Panc1 (cell line): ENCODE data around the gene SIVA1. TPM values are rescaled to one million over a fixed set of nuclear protein-coding genes. Genes with fewer than 3 reads are reported as not detected.

Experiments used
- ATAC-seq: fragments of 200-7000 bp; cut with Tn5 transposase; 2 replicates; pipeline ENCODE4 v1.9.1; 2020; ENCODE audit warnings: mild to moderate bottlenecking, moderate library complexity
- BruUV-seq: library from RNA; stranded (reverse); fragments of 400-500 nt; replicated peaks from 2 replicates; lab custom pipeline; 2021; lab: Mats Ljungman, UMichigan
- CTCF ChIA-PET: fragments of 300-600 bp; sonication (Branson Sonifier 250); formaldehyde crosslinking; loops from one replicate; lab custom pipeline; 2022; ENCODE audit warnings: antibody characterized with exemption; lab: Charles Lee
- POLR2A ChIA-PET: fragments of 300-600 bp; sonication (Branson Sonifier 250); formaldehyde crosslinking; loops from one replicate; lab custom pipeline; 2022; ENCODE audit warnings: antibody characterized with exemption; lab: Charles Lee
- DNase-seq: peaks from one replicate; pipeline ENCODE4 v3.0.0-alpha.2; 2010; ENCODE audit warnings: low read depth, low spot score
- H3K27ac ChIP-seq: 2 replicates; pipeline ENCODE4 v1.5.1; 2011; ENCODE audit warnings: mild to moderate bottlenecking, low read length, inconsistent platforms
- H3K27me3 ChIP-seq: fragments of 200-500 bp; sonication (Bioruptor generic); 2 replicates; pipeline ENCODE4 v1.6.0; 2014; ENCODE audit warnings: low read length, inconsistent platforms; ENCODE audit not compliant: control insufficient read depth, insufficient read depth
- H3K36me3 ChIP-seq: fragments of 200-500 bp; sonication (Bioruptor generic); 2 replicates; pipeline ENCODE4 v1.5.1; 2014; ENCODE audit warnings: inconsistent platforms, mild to moderate bottlenecking, low read length, moderate library complexity; ENCODE audit not compliant: control insufficient read depth, insufficient read depth
- H3K4me1 ChIP-seq: 2 replicates; pipeline ENCODE4 v1.5.1; 2011; ENCODE audit warnings: inconsistent platforms, mild to moderate bottlenecking, low read length, moderate library complexity; ENCODE audit not compliant: control insufficient read depth, insufficient read depth
- H3K4me3 ChIP-seq, 2 experiments: 2 replicates each; pipeline ENCODE4 v1.5.1; 2011 to 2012; ENCODE audit warnings: low read depth in 2 of 2, low read length in 2 of 2, mild to moderate bottlenecking in 2 of 2, inconsistent platforms in 1 of 2, moderate library complexity in 1 of 2
- H3K9me3 ChIP-seq: fragments of 200-500 bp; sonication (Bioruptor generic); 2 replicates; pipeline ENCODE4 v1.5.1; 2014; ENCODE audit warnings: low read depth, mild to moderate bottlenecking, inconsistent platforms, low read length, moderate library complexity; ENCODE audit not compliant: control insufficient read depth, insufficient read depth
- CTCF ChIP-seq: fragments of 450-650 bp; IDR thresholded peaks from 2 replicates; pipeline ENCODE4 v1.5.1; 2017; ENCODE audit warnings: mild to moderate bottlenecking
- POLR2AphosphoS5 ChIP-seq: IDR thresholded peaks from 2 replicates; pipeline ENCODE4 v1.6.1; 2012; ENCODE audit warnings: mild to moderate bottlenecking, low read depth, low read length, moderate library complexity
- REST ChIP-seq, 2 experiments: IDR thresholded peaks; 2 replicates each; pipeline ENCODE4 v1.6.1; 2011 to 2012; ENCODE audit warnings: low read depth in 2 of 2, control low read depth in 1 of 2, low read length in 1 of 2, mild to moderate bottlenecking in 1 of 2, moderate library complexity in 1 of 2; ENCODE audit not compliant: insufficient read depth in 1 of 2
- SIN3A ChIP-seq: IDR thresholded peaks from 2 replicates; pipeline ENCODE4 v1.6.1; 2012; ENCODE audit warnings: low read depth, mild to moderate bottlenecking, low read length, moderate library complexity, borderline replicate concordance; ENCODE audit not compliant: insufficient read depth
- TCF7L2 ChIP-seq: IDR thresholded peaks from 2 replicates; pipeline ENCODE4 v1.6.1; 2011; ENCODE audit warnings: mild to moderate bottlenecking, low read depth, low read length, inconsistent platforms
- in situ Hi-C: cut with HindIII; loops from 2 replicates; pipeline ENCODE4 v1.10.0; 2016; ENCODE audit warnings: low sequenced_read_pairs, low pct_unique_long_range_greater_than_20kb
- intact Hi-C: fragments of 100-400 bp; cut with micrococcal nuclease; formaldehyde crosslinking; loops from one replicate; pipeline ENCODE4 v1.10.0; 2022; ENCODE audit not compliant: unreplicated experiment
- total RNA-seq: library from RNA; stranded (reverse); gene quantifications from one replicate; pipeline ENCODE4 v1.2.1, GENCODE V29; 2021; ENCODE audit not compliant: unreplicated experiment

The SIVA1 gene
- total RNA-seq, 1 experiment from 2014 or later = 100 TPM

GRCh38 chr14:104710071-104710735 is 42.7 kb upstream of the SIVA1 start:
- in situ Hi-C loops (no loop called here), intact Hi-C loops (no loop called here)
- Histone ChIP-seq H3K9me3 (no peaks in the 10 kb centered on the region), H3K4me1 (peaks cover 40% of the 10 kb centered on the region), H3K27ac (no peak overlapping the region; the same call in 1 of the 2 replicates), H3K27me3 (no peaks in the 10 kb centered on the region), H3K36me3 (no peaks in the 10 kb centered on the region), H3K4me3 (no peak overlapping the region)
- no peak for DNase-seq
- TF ChIP-seq POLR2AphosphoS5 (peak; percentile 33; the same call in 1 of the 2 replicates), TCF7L2 (no peak), SIN3A (no peak)
- BruUV-seq = no TSS peak
- no peak for ATAC-seq
- ChIA-PET POLR2A (no interaction called here), CTCF (no interaction called here)

GRCh38 chr14:104712881-104713734 is 39.8 kb upstream of the SIVA1 start:
- H3K4me1 ChIP-seq = peaks cover 17% of the 10 kb centered on the region
- H3K9me3 ChIP-seq = no peaks in the 10 kb centered on the region
- no peaks in the 10 kb centered on the region for H3K27me3 ChIP-seq
- in situ Hi-C loops (no loop called here), intact Hi-C loops (no loop called here)
- DNase-seq (no peak), ATAC-seq (no peak)
- no TSS peak for BruUV-seq
- ChIA-PET POLR2A (no interaction called here), CTCF (no interaction called here)
- no peaks in the 10 kb centered on the region for H3K36me3 ChIP-seq
- H3K27ac ChIP-seq = no peak overlapping the region
- no peak overlapping the region for H3K4me3 ChIP-seq
- TF ChIP-seq SIN3A (no peak), POLR2AphosphoS5 (no peak), REST (IDR thresholded peaks at IDR 0.05; ENCODE audit: insufficient read depth in 1 of 2, low read depth in 2 of 2, low read length in 1 of 2) (no peak)

- no peaks in the 10 kb centered on the region for H3K27me3 ChIP-seq
- peaks cover 8% of the 10 kb centered on the region for H3K4me1 ChIP-seq
- H3K9me3 ChIP-seq = no peaks in the 10 kb centered on the region
- no peak for DNase-seq
- ATAC-seq = no peak
- ChIA-PET POLR2A (no interaction called here), CTCF (no interaction called here)
- BruUV-seq = no TSS peak
- H3K4me3 ChIP-seq = no peak overlapping the region
- H3K27ac ChIP-seq = no peak overlapping the region
- no peak for TF ChIP-seq TCF7L2
- no peak for TF ChIP-seq CTCF
- TF ChIP-seq REST (IDR thresholded peaks at IDR 0.05; ENCODE audit: insufficient read depth in 1 of 2, low read depth in 2 of 2, low read length in 1 of 2) = no peak
- TF ChIP-seq SIN3A = no peak
- no peak for TF ChIP-seq POLR2AphosphoS5
- intact Hi-C loops (no loop called here), in situ Hi-C loops (no loop called here)
- no peaks in the 10 kb centered on the region for H3K36me3 ChIP-seq
Measured at GRCh38 chr14:104714066-104714465, 38.9 kb upstream of the SIVA1 start.
